Ammon's horn (tissue), 1 donor: ENCODE measurements around the gene DDX24.
A peak's percentile ranks its signal among the peaks of the same experiment; 100 is the strongest.

ENCODE experiments used
- DNase-seq: peaks from one replicate; pipeline ENCODE4 v3.0.0-alpha.2; 2016; ENCODE audit warnings: low spot score

DDX24 gene

GRCh38 chr14:94113908-94114588 is 33.0 kb upstream of the DDX24 start:
- DNase-seq, result no peak

- DNase-seq, result no peak
Observed at GRCh38 chr14:94113490-94113889, 32.5 kb upstream of the DDX24 start.

GRCh38 chr14:94113073-94113472 is 32.1 kb upstream of the DDX24 start:
- DNase-seq, result no peak

GRCh38 chr14:94112513-94113063 is 31.6 kb upstream of the DDX24 start:
- DNase-seq, result no peak

- no peak for DNase-seq
Observed at GRCh38 chr14:94111276-94112095, 30.5 kb upstream of the DDX24 start.

- DNase-seq, result no peak
Observed at GRCh38 chr14:94110552-94111181, 29.7 kb upstream of the DDX24 start, which contains the start of gene IFI27. IFI27 (plus strand) TSS chr14:94110736.

GRCh38 chr14:94109915-94110250 is 28.9 kb upstream of the DDX24 start:
- DNase-seq, result no peak

- DNase-seq, result no peak
Observed at GRCh38 chr14:94104731-94105130, 23.7 kb upstream of the DDX24 start.

- peak; percentile 37 for DNase-seq
Observed at GRCh38 chr14:94103554-94104150, 22.6 kb upstream of the DDX24 start.

GRCh38 chr14:94102768-94103482 is 21.9 kb upstream of the DDX24 start:
- DNase-seq, result no peak

- no peak for DNase-seq
Observed at GRCh38 chr14:94101748-94102147, 20.7 kb upstream of the DDX24 start.

GRCh38 chr14:94100847-94101246 is 19.8 kb upstream of the DDX24 start:
- DNase-seq, result no peak

GRCh38 chr14:94099006-94099405 is 18.0 kb upstream of the DDX24 start:
- DNase-seq, result no peak

GRCh38 chr14:94098326-94098992 is 17.5 kb upstream of the DDX24 start:
- DNase-seq, result no peak

- DNase-seq, result no peak
Observed at GRCh38 chr14:94097091-94097490, 16.1 kb upstream of the DDX24 start.

GRCh38 chr14:94093418-94093817 is 12.4 kb upstream of the DDX24 start:
- DNase-seq, result no peak

GRCh38 chr14:94089479-94089878 is 8.5 kb upstream of the DDX24 start:
- no peak for DNase-seq

- DNase-seq, result no peak
Observed at GRCh38 chr14:94088516-94088915, 7.5 kb upstream of the DDX24 start.

- DNase-seq, result no peak
Observed at GRCh38 chr14:94087891-94088290, 6.9 kb upstream of the DDX24 start.

GRCh38 chr14:94081386-94081820 is 401 bp upstream of the DDX24 start:
- no peak for DNase-seq
